Measurements from ENCODE around the gene FOXN1. TPM values are rescaled to one million over a fixed set of nuclear protein-coding genes. Genes with fewer than 3 reads are reported as not detected.

FOXN1 gene
- total RNA-seq, 1 donor from 2014 or later: not detected

DNA sequence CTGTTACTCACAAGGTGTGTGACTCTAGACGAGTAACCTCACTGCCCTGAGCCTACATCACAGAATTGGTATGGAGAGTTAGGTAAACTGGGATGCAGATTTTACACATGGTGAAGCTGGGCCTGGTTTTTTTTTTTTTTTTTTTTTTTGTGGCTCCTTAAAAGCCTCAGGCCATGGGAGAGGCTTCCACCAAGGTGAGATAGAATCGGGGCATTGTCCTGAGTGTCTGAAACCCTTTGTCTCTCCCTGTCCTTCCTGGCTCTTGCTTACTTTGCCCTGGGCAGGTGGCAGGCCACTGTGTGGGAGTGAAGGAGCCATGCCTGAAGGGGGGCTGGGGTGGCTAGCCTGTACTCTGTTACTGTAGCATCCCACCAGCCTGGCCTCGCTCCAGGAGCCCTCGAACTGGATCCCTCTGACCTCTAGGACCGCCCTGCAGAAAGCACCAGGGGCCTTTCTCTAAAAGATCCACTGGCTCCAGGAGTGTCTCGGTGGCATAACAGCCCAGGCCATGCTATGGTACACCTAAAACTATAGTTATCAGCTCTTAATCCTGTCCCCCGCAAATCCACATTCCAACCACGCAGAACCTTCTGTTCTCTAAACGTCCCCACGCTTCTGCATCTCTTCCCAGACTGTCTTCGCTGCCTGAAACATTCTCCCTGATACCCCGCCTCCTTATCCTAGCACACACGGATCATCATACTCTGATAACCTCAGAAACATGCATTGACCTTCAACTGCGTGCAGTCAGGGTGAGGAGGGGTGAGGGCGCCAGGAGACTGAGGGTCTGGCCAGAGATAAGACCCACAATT, 34.4 kb upstream of the FOXN1 start:
- Histone ChIP-seq H3K36me3 (ENCODE audit: control insufficient read depth, insufficient read depth, low read length) (no peaks in the 10 kb centered on the region), H3K4me3 (ENCODE audit: low read depth, low read length) (no peak overlapping the region), H3K27me3 (ENCODE audit: control insufficient read depth, insufficient read depth, low read length) (no peaks in the 10 kb centered on the region)
- TF ChIP-seq, protein P1, sequence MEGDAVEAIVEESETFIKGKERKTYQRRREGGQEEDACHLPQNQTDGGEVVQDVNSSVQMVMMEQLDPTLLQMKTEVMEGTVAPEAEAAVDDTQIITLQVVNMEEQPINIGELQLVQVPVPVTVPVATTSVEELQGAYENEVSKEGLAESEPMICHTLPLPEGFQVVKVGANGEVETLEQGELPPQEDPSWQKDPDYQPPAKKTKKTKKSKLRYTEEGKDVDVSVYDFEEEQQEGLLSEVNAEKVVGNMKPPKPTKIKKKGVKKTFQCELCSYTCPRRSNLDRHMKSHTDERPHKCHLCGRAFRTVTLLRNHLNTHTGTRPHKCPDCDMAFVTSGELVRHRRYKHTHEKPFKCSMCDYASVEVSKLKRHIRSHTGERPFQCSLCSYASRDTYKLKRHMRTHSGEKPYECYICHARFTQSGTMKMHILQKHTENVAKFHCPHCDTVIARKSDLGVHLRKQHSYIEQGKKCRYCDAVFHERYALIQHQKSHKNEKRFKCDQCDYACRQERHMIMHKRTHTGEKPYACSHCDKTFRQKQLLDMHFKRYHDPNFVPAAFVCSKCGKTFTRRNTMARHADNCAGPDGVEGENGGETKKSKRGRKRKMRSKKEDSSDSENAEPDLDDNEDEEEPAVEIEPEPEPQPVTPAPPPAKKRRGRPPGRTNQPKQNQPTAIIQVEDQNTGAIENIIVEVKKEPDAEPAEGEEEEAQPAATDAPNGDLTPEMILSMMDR (IDR thresholded peaks at IDR 0.05; ENCODE audit: insufficient read depth, low read length, severe bottlenecking): no peak
- peak; percentile 69 for DNase-seq (ENCODE audit: low read depth)
- no peak for FAIRE-seq

DNA sequence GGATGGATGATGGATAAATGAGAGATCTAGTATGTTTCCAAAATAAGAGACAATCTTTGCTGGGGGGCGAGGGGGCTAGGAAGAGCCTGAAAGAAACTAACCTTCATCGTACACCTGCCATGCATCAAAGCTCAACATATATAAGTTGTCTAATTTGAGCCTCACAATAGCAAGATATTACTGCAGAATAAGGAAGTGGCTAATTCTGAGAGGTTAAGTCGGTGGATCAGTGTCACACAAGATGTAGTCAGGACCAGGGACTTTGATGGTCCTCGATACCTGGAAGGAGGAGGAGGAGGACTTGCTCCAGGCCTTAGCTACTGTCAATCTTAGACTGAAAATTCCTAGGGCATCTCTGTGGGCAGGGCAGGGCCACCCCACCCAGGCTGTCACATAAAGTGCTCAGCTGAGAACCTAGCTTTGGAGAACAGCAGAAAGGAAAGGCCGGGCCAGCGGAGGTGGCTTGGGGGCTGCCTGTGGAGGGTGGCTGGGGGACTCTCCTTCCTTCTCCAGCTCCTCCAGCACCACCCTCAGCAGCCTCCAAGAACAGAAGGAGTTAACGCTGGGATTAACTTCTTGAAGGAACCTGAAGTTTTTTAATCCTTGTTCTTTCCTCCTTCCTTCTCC, 33.2 kb upstream of the FOXN1 start:
- FAIRE-seq: no peak

DNA sequence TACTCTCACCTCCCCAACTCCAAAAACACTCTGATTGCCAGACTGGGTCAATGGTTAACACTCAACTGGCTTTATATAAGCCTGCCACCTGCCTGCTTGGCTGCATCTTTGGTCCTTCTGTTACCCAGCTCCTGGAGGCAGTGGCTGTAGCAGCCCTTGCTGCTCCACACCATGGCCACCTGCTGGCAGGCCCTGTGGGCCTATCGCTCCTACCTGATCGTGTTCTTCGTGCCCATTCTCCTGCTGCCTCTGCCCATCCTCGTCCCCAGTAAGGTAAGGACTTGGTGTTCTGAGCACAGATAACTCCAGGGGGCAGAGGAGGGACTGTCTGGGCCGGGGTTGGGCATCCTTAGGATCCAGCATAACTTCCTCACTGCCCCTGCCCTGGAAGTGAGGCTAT, 32.6 kb upstream of the FOXN1 start, which contains the start of gene SLC13A2:
SLC13A2 (plus strand) TSS at position 103 of the 400 bp plus-strand sequence; CDS start at position 172, 69 bp downstream.
- DNase-seq (ENCODE audit: low read depth) (no peak), FAIRE-seq (no peak)

More for the DNA sequence above, 33.2 kb upstream of the FOXN1 start:
- no peak overlapping the region for H3K4me3 ChIP-seq (ENCODE audit: low read depth, low read length)
- TF ChIP-seq, protein P1 (IDR thresholded peaks at IDR 0.05; ENCODE audit: insufficient read depth, low read length, severe bottlenecking): no peak
- no peak for DNase-seq (ENCODE audit: low read depth)
- no peaks in the 10 kb centered on the region for H3K36me3 ChIP-seq (ENCODE audit: control insufficient read depth, insufficient read depth, low read length)
- no peaks in the 10 kb centered on the region for H3K27me3 ChIP-seq (ENCODE audit: control insufficient read depth, insufficient read depth, low read length)

DNA sequence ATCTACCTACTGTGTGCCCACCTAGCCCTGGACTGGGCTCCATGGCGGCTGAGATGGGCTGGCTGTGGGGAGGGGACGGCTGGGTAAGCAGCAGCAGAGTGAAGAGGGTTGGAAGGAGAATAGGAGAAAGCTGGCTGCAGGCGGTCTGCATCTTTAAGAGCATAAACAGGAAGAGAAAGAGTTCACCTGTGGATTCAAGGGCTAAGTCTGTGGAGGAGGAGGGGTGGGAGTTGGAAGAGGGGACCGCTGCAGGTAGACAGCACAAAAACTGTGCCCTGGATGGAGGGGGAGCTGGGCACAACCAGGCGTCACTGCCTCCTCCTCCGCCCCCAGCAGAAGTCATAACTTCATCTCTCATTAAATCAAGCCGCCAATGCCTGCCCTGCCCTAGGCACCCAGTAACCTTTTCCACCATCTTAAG, 32.0 kb upstream of the FOXN1 start:
- Histone ChIP-seq H3K4me3 (ENCODE audit: low read depth, low read length) (no peak overlapping the region), H3K27me3 (ENCODE audit: control insufficient read depth, insufficient read depth, low read length) (no peaks in the 10 kb centered on the region), H3K36me3 (ENCODE audit: control insufficient read depth, insufficient read depth, low read length) (no peaks in the 10 kb centered on the region)
- no peak for DNase-seq (ENCODE audit: low read depth)
- TF ChIP-seq, protein P1 (IDR thresholded peaks at IDR 0.05; ENCODE audit: insufficient read depth, low read length, severe bottlenecking): no peak
- no peak for FAIRE-seq

More for the DNA sequence above, 32.6 kb upstream of the FOXN1 start, which contains the start of gene SLC13A2:
- H3K4me3 ChIP-seq (ENCODE audit: low read depth, low read length): no peak within 1 kb of the TSS
- H3K27me3 ChIP-seq (ENCODE audit: control insufficient read depth, insufficient read depth, low read length): no peaks in the 10 kb centered on the region
- H3K36me3 ChIP-seq (ENCODE audit: control insufficient read depth, insufficient read depth, low read length): no peaks in the 10 kb centered on the region
- TF ChIP-seq, protein P1 (IDR thresholded peaks at IDR 0.05; ENCODE audit: insufficient read depth, low read length, severe bottlenecking): no peak

- FAIRE-seq: no peak
- Histone ChIP-seq H3K27me3 (ENCODE audit: control insufficient read depth, insufficient read depth, low read length) (no peaks in the 10 kb centered on the region), H3K4me3 (ENCODE audit: low read depth, low read length) (no peak overlapping the region), H3K36me3 (ENCODE audit: control insufficient read depth, insufficient read depth, low read length) (no peaks in the 10 kb centered on the region)
- DNase-seq (ENCODE audit: low read depth): no peak
- TF ChIP-seq, protein P1 (IDR thresholded peaks at IDR 0.05; ENCODE audit: insufficient read depth, low read length, severe bottlenecking): no peak
Measured at GRCh38 chr17:28475151-28475900, 30.8 kb upstream of the FOXN1 start.
